ENCODE measurements around the gene RNF145. TPM values are rescaled to one million over a fixed set of nuclear protein-coding genes. Genes with fewer than 3 reads are reported as not detected.

Gene RNF145
- total RNA-seq, 1 donor from 2014 or later = 25.4 TPM

- DNase-seq (ENCODE audit: low spot score) = no peak
- intact Hi-C loops (cut with DNase I) = no loop called here
Measured at GRCh38 chr5:159199225-159199624, 10.1 kb downstream of the RNF145 start.

- intact Hi-C loops (cut with DNase I) = no loop called here
- no peak for DNase-seq (ENCODE audit: low spot score)
Measured at GRCh38 chr5:159198063-159199036, 11.0 kb downstream of the RNF145 start.

GRCh38 chr5:159195775-159196174 lies 13.6 kb downstream of the RNF145 start:
- no peak for DNase-seq (ENCODE audit: low spot score)
- intact Hi-C loops (cut with DNase I) = no loop called here

GRCh38 chr5:159190170-159190569 lies 19.2 kb downstream of the RNF145 start:
- intact Hi-C loops (cut with DNase I) = no loop called here
- no peak for DNase-seq (ENCODE audit: low spot score)

GRCh38 chr5:159189310-159189709 lies 20.0 kb downstream of the RNF145 start:
- intact Hi-C loops (cut with DNase I) = no loop called here
- DNase-seq (ENCODE audit: low spot score) = no peak

DNA sequence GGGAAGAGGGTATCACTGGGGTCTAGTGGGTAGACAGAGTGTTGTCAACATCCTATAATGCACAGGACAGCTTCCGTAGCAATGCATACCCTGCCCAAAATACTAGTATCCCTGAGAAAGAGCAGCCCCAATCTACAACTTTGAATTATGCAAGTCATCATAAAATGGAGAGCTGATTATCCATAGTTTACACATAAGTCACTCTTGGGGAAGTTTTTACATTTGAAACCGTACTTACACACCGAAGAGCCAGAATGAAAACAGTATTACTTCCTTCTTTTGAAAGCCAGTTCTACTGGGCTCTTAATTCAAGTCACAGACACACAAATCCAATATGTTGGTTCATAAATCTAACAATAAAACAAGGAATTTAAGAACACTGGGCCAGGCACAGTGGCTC lies 21.6 kb downstream of the RNF145 start:
- intact Hi-C loops (cut with DNase I) = no loop called here
- no peak for DNase-seq (ENCODE audit: low spot score)

DNA sequence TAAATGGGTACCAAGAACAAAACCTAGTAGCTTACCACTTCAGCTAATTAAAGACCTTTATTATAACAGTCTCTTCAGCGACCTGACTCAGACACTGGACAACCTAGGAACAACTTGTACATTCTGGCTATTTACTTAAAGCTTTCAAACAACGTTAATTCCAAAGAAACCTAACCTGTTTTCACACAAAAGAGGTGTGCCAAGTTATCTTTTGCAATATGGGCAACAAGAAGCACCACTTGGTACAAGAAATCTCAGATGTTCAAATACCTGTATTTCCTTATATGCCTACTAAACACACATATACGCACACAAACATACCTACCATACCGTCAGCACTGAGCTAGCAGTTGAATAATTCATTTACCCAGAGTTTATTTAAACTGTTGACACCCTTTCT lies 23.0 kb downstream of the RNF145 start:
- DNase-seq (ENCODE audit: low spot score) = no peak
- intact Hi-C loops (cut with DNase I) = no loop called here

DNA sequence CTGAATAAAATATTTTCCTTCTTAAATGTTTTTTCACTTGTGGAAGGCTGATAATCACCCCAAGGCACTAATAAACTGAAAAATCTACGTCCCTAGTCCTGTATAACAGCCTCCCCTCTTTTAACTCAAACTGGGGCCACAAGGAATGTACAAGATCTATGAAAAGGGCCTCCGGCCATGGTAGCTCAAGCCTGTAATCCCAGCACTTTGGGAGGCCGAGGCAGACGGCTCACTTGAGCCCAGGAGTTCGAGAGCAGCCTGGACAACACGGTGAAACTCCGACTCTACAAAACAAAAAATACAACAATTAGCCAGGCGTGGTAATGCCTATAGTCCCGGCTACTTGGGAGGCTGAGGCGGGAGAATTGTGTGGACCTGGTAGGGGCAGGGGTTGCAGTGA lies 23.6 kb downstream of the RNF145 start:
- DNase-seq (ENCODE audit: low spot score) = no peak
- intact Hi-C loops (cut with DNase I) = no loop called here

GRCh38 chr5:159184858-159185381 lies 24.4 kb downstream of the RNF145 start:
- intact Hi-C loops (cut with DNase I) = no loop called here
- DNase-seq (ENCODE audit: low spot score) = no peak

DNA sequence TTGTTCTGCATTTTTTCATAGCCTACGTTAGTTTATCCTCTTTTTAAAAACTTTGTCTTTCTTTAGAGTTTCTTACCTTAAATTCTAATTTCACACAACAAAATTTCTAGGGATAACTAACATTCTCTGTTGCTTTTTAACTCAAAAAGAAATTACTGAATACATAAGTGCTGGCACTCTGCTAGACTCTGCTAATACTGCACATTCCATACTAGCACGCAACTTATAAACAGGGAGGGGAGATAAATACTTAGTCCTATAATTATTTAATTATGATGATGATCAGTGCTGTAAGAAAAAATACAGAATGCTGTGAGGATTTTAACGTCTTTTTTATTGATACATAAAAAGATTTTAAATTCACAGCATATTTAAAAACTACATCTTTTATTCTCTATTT lies 25.1 kb downstream of the RNF145 start:
- intact Hi-C loops (cut with DNase I) = no loop called here
- DNase-seq (ENCODE audit: low spot score) = no peak

GRCh38 chr5:159183247-159183646 lies 26.1 kb downstream of the RNF145 start:
- no peak for DNase-seq (ENCODE audit: low spot score)
- intact Hi-C loops (cut with DNase I) = no loop called here

GRCh38 chr5:159182691-159183090 lies 26.7 kb downstream of the RNF145 start:
- intact Hi-C loops (cut with DNase I) = no loop called here
- DNase-seq (ENCODE audit: low spot score) = no peak

DNA sequence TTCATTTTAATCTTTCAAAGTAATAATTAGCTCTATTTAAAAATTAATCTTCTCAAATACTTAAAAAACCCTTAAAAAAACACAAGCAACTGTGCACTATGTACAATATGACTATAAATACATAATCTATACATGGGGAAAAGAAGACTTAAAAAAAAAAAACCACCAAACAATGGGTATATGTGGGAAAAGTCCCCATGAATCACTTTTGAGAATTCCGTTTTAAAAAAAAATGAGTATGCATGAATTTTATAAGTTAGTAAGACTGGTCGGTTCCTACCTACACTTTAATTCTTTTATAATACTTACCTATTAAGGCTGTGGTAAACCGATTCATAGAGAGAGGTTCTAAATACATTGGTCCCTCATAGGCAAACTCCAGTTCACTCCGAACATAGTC lies 27.7 kb downstream of the RNF145 start:
- intact Hi-C loops (cut with DNase I) = no loop called here

GRCh38 chr5:159181152-159181551 lies 28.2 kb downstream of the RNF145 start:
- intact Hi-C loops (cut with DNase I) = no loop called here
- DNase-seq (ENCODE audit: low spot score) = no peak

More for the DNA sequence above, 27.7 kb downstream of the RNF145 start:
- no peak for DNase-seq (ENCODE audit: low spot score)

- no peak for DNase-seq (ENCODE audit: low spot score)
- intact Hi-C loops (cut with DNase I) = no loop called here
Measured at GRCh38 chr5:159179529-159180305, 29.6 kb downstream of the RNF145 start.

DNA sequence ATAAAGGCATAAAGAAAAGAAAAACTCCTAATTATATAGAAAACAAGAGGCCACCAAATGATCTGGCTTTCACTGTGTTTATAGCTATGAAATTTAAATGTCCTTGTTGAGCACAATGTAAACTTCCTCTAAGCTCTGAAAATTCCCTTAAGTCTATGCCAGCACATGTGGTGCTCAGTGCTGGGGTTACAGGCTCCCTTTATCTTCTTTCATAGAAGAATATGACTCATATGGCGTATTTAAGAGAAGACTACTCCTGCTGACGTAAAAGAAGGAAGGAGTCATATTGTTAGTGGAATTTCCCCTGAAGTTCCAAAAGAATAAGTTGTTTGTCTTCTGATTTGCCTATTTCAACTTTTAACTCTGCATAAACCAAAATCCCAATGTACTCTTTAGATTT lies 30.4 kb downstream of the RNF145 start:
- intact Hi-C loops (cut with DNase I) = no loop called here
- no peak for DNase-seq (ENCODE audit: low spot score)

DNA sequence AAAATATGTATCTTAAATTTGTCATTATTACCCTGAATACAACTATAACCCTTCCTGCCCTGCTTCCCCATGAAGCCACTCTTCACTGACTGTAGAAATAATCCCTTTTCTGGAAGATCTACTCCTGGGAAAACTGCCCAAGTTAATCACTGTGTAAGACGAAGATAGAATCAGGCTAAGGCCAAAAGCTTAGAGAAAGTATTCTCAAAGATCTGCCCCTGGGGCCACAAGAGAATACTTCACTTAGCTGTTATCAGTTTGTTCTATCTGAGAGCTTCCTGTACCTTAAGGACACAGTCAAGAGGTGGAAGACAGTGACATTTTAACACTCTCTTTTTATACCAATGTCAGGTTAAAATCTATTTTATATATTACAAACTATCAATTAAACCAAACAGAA lies 33.8 kb downstream of the RNF145 start:
- intact Hi-C loops (cut with DNase I) = no loop called here
- DNase-seq (ENCODE audit: low spot score) = no peak

DNA sequence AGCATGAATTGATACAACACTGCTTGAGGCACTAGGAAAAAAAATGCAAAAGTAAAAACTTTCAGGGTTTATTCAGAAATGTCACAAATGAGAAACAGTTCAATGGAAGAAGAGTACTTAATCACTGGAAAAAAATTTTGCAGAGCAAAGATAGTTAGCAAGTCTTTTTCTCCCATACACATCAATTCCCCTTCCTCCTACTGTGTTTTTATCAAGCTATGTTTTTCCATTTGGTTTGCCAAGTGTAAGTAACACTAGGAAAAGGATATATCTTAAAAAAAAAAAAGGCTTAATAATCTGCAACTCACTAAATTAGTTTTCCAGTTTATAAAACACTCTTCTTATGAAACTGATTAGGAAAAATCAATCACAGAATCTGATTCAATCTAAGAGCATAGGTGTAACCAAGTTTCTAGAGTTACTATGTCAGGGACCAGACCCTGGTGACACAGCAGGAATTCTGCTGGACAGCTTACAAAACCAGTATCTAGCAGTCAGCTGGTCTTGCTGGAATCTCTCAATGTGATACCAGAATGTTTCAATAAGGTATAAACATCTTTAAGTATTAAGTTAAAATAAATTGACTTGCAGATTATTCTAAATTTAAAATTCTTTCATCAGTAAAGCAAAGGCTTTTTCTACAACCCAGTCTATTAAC lies 34.7 kb downstream of the RNF145 start:
- intact Hi-C loops (cut with DNase I) = loop anchor here (5.0 kb wide), 1 partner anchor 88 kb away; the partner anchor contains the start of gene UBLCP1
- no peak for DNase-seq (ENCODE audit: low spot score)

DNA sequence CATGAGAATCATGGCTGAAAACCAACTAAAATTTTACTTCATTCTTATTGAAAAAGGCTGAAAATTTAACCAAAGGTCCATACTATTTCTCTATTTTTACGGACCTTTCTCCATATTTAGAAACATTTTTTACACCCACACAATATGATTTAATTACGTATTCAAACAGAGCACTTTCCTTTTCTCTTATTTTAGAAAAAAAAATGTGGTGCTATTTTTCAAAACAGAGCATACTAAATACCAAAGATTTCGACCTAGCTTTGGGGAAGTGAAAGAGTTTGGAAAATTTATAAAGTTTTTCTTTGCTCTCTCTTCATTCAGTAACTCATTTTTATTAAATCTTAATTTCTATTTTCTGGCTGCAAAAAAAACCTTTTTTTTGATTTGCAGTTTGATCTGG lies 38.1 kb downstream of the RNF145 start:
- intact Hi-C loops (cut with DNase I) = loop anchor here (5.0 kb wide), 1 partner anchor 91 kb away; the partner anchor contains the start of gene UBLCP1
- DNase-seq (ENCODE audit: low spot score) = no peak

DNA sequence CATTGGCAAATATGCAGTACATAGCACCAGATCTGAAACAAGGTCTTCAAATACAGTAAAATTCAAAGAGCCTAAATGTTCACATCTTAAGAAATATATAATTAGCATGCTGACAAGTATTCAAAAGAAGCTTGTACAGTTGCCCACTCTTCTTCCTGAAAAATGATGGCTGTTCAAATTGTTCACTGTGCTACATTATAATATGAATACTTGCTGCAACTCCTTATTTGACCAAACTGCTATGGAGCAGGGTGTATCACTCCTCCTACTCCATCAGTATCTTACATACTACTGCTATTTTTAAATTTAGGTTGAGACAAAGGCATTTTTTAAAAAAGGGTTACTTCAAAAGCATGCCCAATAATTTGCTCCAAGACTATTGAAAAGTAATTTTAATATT lies 39.3 kb downstream of the RNF145 start:
- intact Hi-C loops (cut with DNase I) = loop anchor here (5.0 kb wide), 1 partner anchor 92 kb away; the partner anchor contains the start of gene UBLCP1
- no peak for DNase-seq (ENCODE audit: low spot score)

Measured in cardiac septum (tissue), 1 donor.